IMR-90 (cell line): ENCODE measurements around the gene DNAH9. TPM values are rescaled to one million over a fixed set of nuclear protein-coding genes. Genes with fewer than 3 reads are reported as not detected.

Experiments
- ATAC-seq: fragments of 200-7000 bp; cut with Tn5 transposase; 2 replicates; pipeline ENCODE4 v1.9.1; 2020; ENCODE audit warnings: low read depth, mild to moderate bottlenecking, moderate library complexity
- BruUV-seq: library from RNA; stranded (reverse); fragments of 400-500 nt; replicated peaks from 2 replicates; lab custom pipeline; 2021; lab: Mats Ljungman, UMichigan
- CTCF ChIA-PET: fragments of 300-600 bp; formaldehyde crosslinking; extraction: SDS; loops from one replicate; lab custom pipeline; 2021; ENCODE audit warnings: antibody characterized with exemption; lab: Yijun Ruan, JAX
- POLR2A ChIA-PET: fragments of 300-600 bp; sonication (Branson Sonifier 250); formaldehyde crosslinking; loops from one replicate; lab custom pipeline; 2022; ENCODE audit warnings: antibody characterized with exemption; ENCODE audit not compliant: unreplicated experiment; lab: Charles Lee
- DNase-seq: peaks from one replicate; pipeline ENCODE4 v3.0.0; 2013
- H2AFZ ChIP-seq: replicated peaks from 2 replicates; pipeline ENCODE3; 2013; ENCODE audit warnings: low read length, mild to moderate bottlenecking; ENCODE audit not compliant: poor library complexity
- H2AK5ac ChIP-seq: 2 replicates; pipeline ENCODE4 v1.6.1; 2013; ENCODE audit warnings: low read depth, low read length, inconsistent platforms
- H2AK9ac ChIP-seq: replicated peaks from 2 replicates; pipeline ENCODE3; 2013; ENCODE audit warnings: mild to moderate bottlenecking, low read depth, low read length, moderate library complexity; ENCODE audit not compliant: poor library complexity
- H2BK120ac ChIP-seq: 2 replicates; pipeline ENCODE4 v1.6.1; 2013; ENCODE audit warnings: low read depth, low read length, inconsistent platforms
- H2BK15ac ChIP-seq: 3 replicates; pipeline ENCODE4 v1.6.1; 2013; ENCODE audit warnings: low read depth, low read length, inconsistent platforms
- H2BK20ac ChIP-seq: 2 replicates; pipeline ENCODE4 v1.6.1; 2013; ENCODE audit warnings: low read depth, mild to moderate bottlenecking, inconsistent platforms, low read length, moderate library complexity
- H2BK5ac ChIP-seq: 2 replicates; pipeline ENCODE4 v1.6.1; 2013; ENCODE audit warnings: mild to moderate bottlenecking, low read depth, low read length, inconsistent platforms; ENCODE audit not compliant: poor library complexity, severe bottlenecking
- H3K14ac ChIP-seq: replicated peaks from 2 replicates; pipeline ENCODE4 v1.6.1; 2013; ENCODE audit warnings: low read depth, low read length, inconsistent platforms
- H3K18ac ChIP-seq: 2 replicates; pipeline ENCODE4 v1.6.1; 2013; ENCODE audit warnings: low read depth, low read length, control low read depth
- H3K23ac ChIP-seq: 2 replicates; pipeline ENCODE4 v1.6.1; 2013; ENCODE audit warnings: low read depth, low read length, inconsistent platforms
- H3K27ac ChIP-seq: 2 replicates; pipeline ENCODE4 v1.5.1; 2013; ENCODE audit warnings: mild to moderate bottlenecking, control low read depth, low read length; ENCODE audit not compliant: insufficient read depth
- H3K27me3 ChIP-seq: 2 replicates; pipeline ENCODE4 v1.6.1; 2013; ENCODE audit warnings: low read length; ENCODE audit not compliant: control insufficient read depth, insufficient read depth
- H3K36me3 ChIP-seq: 2 replicates; pipeline ENCODE4 v1.6.1; 2013; ENCODE audit warnings: low read length, mixed read lengths; ENCODE audit not compliant: control insufficient read depth, insufficient read depth
- H3K4ac ChIP-seq: 2 replicates; pipeline ENCODE4 v1.6.1; 2013; ENCODE audit warnings: low read depth, low read length, inconsistent platforms
- H3K4me1 ChIP-seq: 2 replicates; pipeline ENCODE4 v1.6.1; 2013; ENCODE audit warnings: low read length, mixed read lengths; ENCODE audit not compliant: control insufficient read depth, insufficient read depth
- H3K4me2 ChIP-seq: 2 replicates; pipeline ENCODE4 v1.6.1; 2013; ENCODE audit warnings: low read depth, mild to moderate bottlenecking, control low read depth, low read length, moderate library complexity
- H3K4me3 ChIP-seq: 2 replicates; pipeline ENCODE4 v1.5.1; 2013; ENCODE audit warnings: low read depth, mild to moderate bottlenecking, control low read depth, low read length, moderate library complexity; ENCODE audit not compliant: insufficient read depth
- H3K56ac ChIP-seq: 2 replicates; pipeline ENCODE4 v1.6.1; 2013; ENCODE audit warnings: low read length, inconsistent platforms; ENCODE audit not compliant: insufficient read depth; ENCODE audit errors: extremely low read depth
- H3K79me1 ChIP-seq, 2 experiments: 2 replicates each; pipeline ENCODE4 v1.6.1; 2013; ENCODE audit warnings: low read length in 2 of 2, inconsistent platforms in 1 of 2, low read depth in 1 of 2
- H3K9ac ChIP-seq: 2 replicates; pipeline ENCODE4 v1.6.1; 2013; ENCODE audit warnings: low read depth, low read length, control low read depth
- H3K9me1 ChIP-seq: 2 replicates; pipeline ENCODE4 v1.6.1; 2013; ENCODE audit warnings: low read length, inconsistent platforms; ENCODE audit not compliant: insufficient read depth
- H3K9me3 ChIP-seq: 2 replicates; pipeline ENCODE4 v1.6.1; 2013; ENCODE audit warnings: low read length; ENCODE audit not compliant: control insufficient read depth, insufficient read depth
- H4K20me1 ChIP-seq: 2 replicates; pipeline ENCODE4 v1.6.1; 2013; ENCODE audit warnings: low read length, inconsistent platforms; ENCODE audit not compliant: insufficient read depth
- H4K5ac ChIP-seq: 2 replicates; pipeline ENCODE4 v1.6.1; 2013; ENCODE audit warnings: mild to moderate bottlenecking, low read depth, low read length, control low read depth
- H4K8ac ChIP-seq, 2 experiments: 2 replicates each; pipeline ENCODE4 v1.6.1; 2013; ENCODE audit warnings: low read depth in 2 of 2, low read length in 2 of 2, control low read depth in 1 of 2, inconsistent platforms in 1 of 2
- H4K91ac ChIP-seq: 2 replicates; pipeline ENCODE4 v1.6.1; 2013; ENCODE audit warnings: low read depth, low read length, inconsistent platforms; ENCODE audit not compliant: insufficient read depth
- BHLHE40 ChIP-seq: fragments of 150-350 bp; IDR thresholded peaks from 2 replicates; pipeline ENCODE4 v1.6.1; 2016; ENCODE audit warnings: mild to moderate bottlenecking, low read depth, low read length
- CEBPB ChIP-seq: IDR thresholded peaks from 2 replicates; pipeline ENCODE4 v1.6.1; 2012; ENCODE audit warnings: low read depth, low read length, improper control_type of control experiment
- CHD1 ChIP-seq: IDR thresholded peaks from 2 replicates; pipeline ENCODE4 v1.6.1; 2012; ENCODE audit warnings: low read depth, low read length, improper control_type of control experiment
- CTCF ChIP-seq: conservative IDR thresholded peaks from 2 replicates; pipeline ENCODE4 v1.5.1; 2012; ENCODE audit warnings: mild to moderate bottlenecking, low read depth, low read length, improper control_type of control experiment
- FOS ChIP-seq: fragments of 150-350 bp; IDR thresholded peaks from 2 replicates; pipeline ENCODE4 v1.6.1; 2016; ENCODE audit warnings: low read depth, low read length
- MAFK ChIP-seq: IDR thresholded peaks from 2 replicates; pipeline ENCODE4 v1.6.1; 2012; ENCODE audit warnings: low read depth, low read length, improper control_type of control experiment
- MAZ ChIP-seq: IDR thresholded peaks from 2 replicates; pipeline ENCODE4 v1.6.1; 2012; ENCODE audit warnings: low read depth, mild to moderate bottlenecking, low read length, improper control_type of control experiment, moderate library complexity, borderline replicate concordance
- MXI1 ChIP-seq: IDR thresholded peaks from 2 replicates; pipeline ENCODE4 v1.6.1; 2012; ENCODE audit warnings: low read depth, mild to moderate bottlenecking, low read length, moderate library complexity, borderline replicate concordance
- NFE2L2 ChIP-seq: fragments of 150-350 bp; IDR thresholded peaks from 2 replicates; pipeline ENCODE4 v1.6.1; 2016; ENCODE audit warnings: low read depth, mild to moderate bottlenecking, low read length
- POLR2A ChIP-seq: IDR thresholded peaks from 2 replicates; pipeline ENCODE4 v1.6.1; 2012; ENCODE audit warnings: mild to moderate bottlenecking, low read depth, low read length
- RAD21 ChIP-seq: IDR thresholded peaks from 2 replicates; pipeline ENCODE4 v1.6.1; 2012; ENCODE audit warnings: low read length, improper control_type of control experiment
- RCOR1 ChIP-seq: IDR thresholded peaks from 2 replicates; pipeline ENCODE4 v1.6.1; 2012; ENCODE audit warnings: mild to moderate bottlenecking, low read length, improper control_type of control experiment; ENCODE audit not compliant: insufficient replicate concordance
- RFX5 ChIP-seq: IDR thresholded peaks from 2 replicates; pipeline ENCODE4 v1.8.0; 2012; ENCODE audit warnings: low read depth, mild to moderate bottlenecking, low read length, moderate library complexity
- SMC3 ChIP-seq: fragments of 150-350 bp; IDR thresholded peaks from 2 replicates; pipeline ENCODE4 v1.6.1; 2016; ENCODE audit warnings: low read depth, mild to moderate bottlenecking, antibody characterized with exemption, low read length, moderate library complexity
- USF2 ChIP-seq: fragments of 150-350 bp; IDR thresholded peaks from 2 replicates; pipeline ENCODE4 v1.6.1; 2017; ENCODE audit warnings: mild to moderate bottlenecking, antibody characterized with exemption, low read length, low read depth
- WGBS, 2 experiments: methylation state at CpG; one replicate each; pipeline versions ENCODE4 v1.1.5 to v1.1.7; 2013; ENCODE audit warnings: missing lambda C conversion rate in 2 of 2; ENCODE audit not compliant: insufficient read length in 1 of 2; ENCODE audit errors: extremely low coverage in 2 of 2; 5-methylcytosine and 5-hydroxymethylcytosine counted together
- dilution Hi-C: fragments of 300-500 bp; cut with HindIII; formaldehyde crosslinking; loops from one replicate; pipeline ENCODE4 v1.14.3; 2018; ENCODE audit warnings: low sequenced_read_pairs; ENCODE audit not compliant: unreplicated experiment
- in situ Hi-C: fragments of 300-500 bp; cut with MboI; formaldehyde crosslinking; loops from 3 replicates; pipeline ENCODE4 v1.14.3; 2019; ENCODE audit warnings: low sequenced_read_pairs, inconsistent platforms, mixed read lengths
- intact Hi-C: fragments of 100-400 bp; cut with micrococcal nuclease; formaldehyde crosslinking; loops from 2 replicates; pipeline ENCODE4 v1.10.0; 2022
- polyA plus RNA-seq, 3 experiments: library from polyadenylated mRNA; depleted of rRNA; stranded (reverse); fragments of >200 nt; gene quantifications; 2 replicates each; pipeline ENCODE4 v1.2.3, GENCODE V29; 2012; ENCODE audit warnings: low replicate concordance in 1 of 3
- total RNA-seq: library from RNA; depleted of rRNA; stranded (reverse); fragments of >200 nt; gene quantifications from 2 replicates; pipeline ENCODE4 v1.2.3, GENCODE V29; 2012
- TF ChIP-seq, protein P1 (sequence below): fragments of 150-350 bp; IDR thresholded peaks from 2 replicates; pipeline ENCODE4 v1.6.1; 2016; ENCODE audit warnings: low read depth, mild to moderate bottlenecking, low read length, moderate library complexity, borderline replicate concordance

The DNAH9 gene
- total and polyA plus RNA-seq, 2 of the 4 experiments (the other 2 are of a cell fraction): not detected

DNA sequence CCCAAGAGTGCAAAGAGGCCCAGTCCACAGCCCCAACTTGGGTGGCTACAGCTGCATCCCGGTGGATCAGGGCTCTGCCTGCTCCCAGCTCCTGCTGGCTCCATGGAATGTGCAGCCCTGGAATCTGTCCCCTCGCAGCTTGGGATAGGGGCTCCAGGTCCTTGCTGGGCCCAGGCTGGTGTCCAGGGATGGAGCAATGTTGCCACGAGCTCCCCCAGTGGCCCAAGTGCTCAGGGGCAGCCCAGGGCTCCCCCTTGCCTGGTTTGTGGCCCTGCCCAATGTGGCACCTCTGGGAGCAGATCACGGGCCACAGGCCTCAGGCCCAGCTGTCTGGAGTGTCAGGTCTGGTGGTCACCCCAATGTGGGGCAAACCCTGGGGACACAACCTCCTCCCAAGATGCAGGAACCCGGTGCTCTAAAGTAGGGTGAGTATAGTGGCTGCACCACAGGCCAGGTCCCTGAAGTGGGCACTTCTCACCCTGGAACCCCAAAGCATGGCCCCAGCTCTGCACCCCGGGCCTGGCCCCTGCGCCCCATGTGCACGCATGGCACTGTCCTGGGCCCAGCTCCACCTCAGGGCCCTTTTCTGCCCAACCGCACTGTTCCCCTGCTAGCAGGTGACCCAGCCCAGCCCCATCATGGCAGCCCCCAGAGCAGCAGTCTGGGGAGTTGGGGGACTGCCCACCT, 14.8 kb upstream of the DNAH9 start:
- dilution Hi-C loops (no loop called here), in situ Hi-C loops (no loop called here), intact Hi-C loops (no loop called here)
- Histone ChIP-seq H3K27ac (no peak overlapping the region), H3K23ac (no peak overlapping the region), H3K18ac (no peak overlapping the region), H3K79me1 (no peaks in the 10 kb centered on the region), H2AK5ac (no peak overlapping the region), H2BK20ac (no peak overlapping the region), H3K4ac (no peak overlapping the region), H4K91ac (no peak overlapping the region), H3K36me3 (no peaks in the 10 kb centered on the region), H3K4me2 (no peak overlapping the region), H3K4me1 (no peaks in the 10 kb centered on the region), H2BK5ac (no peak overlapping the region), H3K27me3 (no peaks in the 10 kb centered on the region), H3K56ac (no peak overlapping the region), H2BK15ac (no peak overlapping the region), H3K9me3 (peaks cover 28% of the 10 kb centered on the region), H4K8ac (no peak overlapping the region), H2AFZ (no peak overlapping the region), H2AK9ac (no peak overlapping the region), H4K5ac (no peak overlapping the region), H3K9ac (no peak overlapping the region), H2BK120ac (no peak overlapping the region), H4K20me1 (no peaks in the 10 kb centered on the region), H3K14ac (no peak overlapping the region), H3K9me1 (no peaks in the 10 kb centered on the region), H3K4me3 (no peak overlapping the region)
- WGBS, 2 experiments: 13% methylated on average over 2 of the region's 9 CpGs; no CpG with 5 or more reads in 1 of the 2 experiments
- CTCF ChIA-PET: no interaction called here
- ATAC-seq: no peak
- POLR2A ChIA-PET: no interaction called here
- BruUV-seq: no TSS peak
- no peak for TF ChIP-seq POLR2A
- TF ChIP-seq RFX5: no peak
- no peak for TF ChIP-seq USF2
- no peak for TF ChIP-seq MXI1
- TF ChIP-seq CHD1: no peak
- TF ChIP-seq RCOR1: no peak
- TF ChIP-seq MAFK: no peak
- TF ChIP-seq CTCF: no peak
- TF ChIP-seq, protein P1, sequence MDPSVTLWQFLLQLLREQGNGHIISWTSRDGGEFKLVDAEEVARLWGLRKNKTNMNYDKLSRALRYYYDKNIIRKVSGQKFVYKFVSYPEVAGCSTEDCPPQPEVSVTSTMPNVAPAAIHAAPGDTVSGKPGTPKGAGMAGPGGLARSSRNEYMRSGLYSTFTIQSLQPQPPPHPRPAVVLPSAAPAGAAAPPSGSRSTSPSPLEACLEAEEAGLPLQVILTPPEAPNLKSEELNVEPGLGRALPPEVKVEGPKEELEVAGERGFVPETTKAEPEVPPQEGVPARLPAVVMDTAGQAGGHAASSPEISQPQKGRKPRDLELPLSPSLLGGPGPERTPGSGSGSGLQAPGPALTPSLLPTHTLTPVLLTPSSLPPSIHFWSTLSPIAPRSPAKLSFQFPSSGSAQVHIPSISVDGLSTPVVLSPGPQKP: no peak
- TF ChIP-seq FOS: no peak
- TF ChIP-seq RAD21: no peak
- no peak for TF ChIP-seq BHLHE40
- TF ChIP-seq NFE2L2: no peak
- TF ChIP-seq SMC3: no peak
- TF ChIP-seq MAZ: no peak
- TF ChIP-seq CEBPB: no peak
- DNase-seq: no peak
